ENCODE measurements around the gene IMMP2L.

GRCh38 chr7:111063166-111063565, 499.1 kb downstream of the IMMP2L start:
- TF ChIP-seq CTCF (optimal IDR thresholded peaks at IDR 0.05 in 1 of 3, IDR thresholded peaks at IDR 0.05 in 1 of 3, conservative IDR thresholded peaks at IDR 0.05 in 1 of 3; ENCODE audit: extremely low read depth in 1 of 3, insufficient read depth in 2 of 3, low read length in 3 of 3) (no peak), EZH2 (IDR thresholded peaks at IDR 0.05; ENCODE audit: low read length) (no peak)

Data from keratinocyte (primary cell).